Measurements from ENCODE around the gene DCAF11.

- no peak for TF ChIP-seq KLF1 (tag by site-specific recombination; IDR thresholded peaks at IDR 0.05)
- TF ChIP-seq PRDM10 (tag by site-specific recombination; IDR thresholded peaks at IDR 0.05) = no peak
- no peak for TF ChIP-seq TSHZ1 (tag by site-specific recombination; IDR thresholded peaks at IDR 0.05; ENCODE audit: borderline replicate concordance)
- no peak for TF ChIP-seq PBX3 (CRISPR knock-in tag; IDR thresholded peaks at IDR 0.05)
- no peak for TF ChIP-seq CTCF (tag by site-specific recombination; IDR thresholded peaks at IDR 0.05)
- TF ChIP-seq ZBTB26 (tag by site-specific recombination; optimal IDR thresholded peaks at IDR 0.05) = no peak
- no peak for TF ChIP-seq ZNF658 (tag by site-specific recombination; IDR thresholded peaks at IDR 0.05)
- no peak for TF ChIP-seq ZSCAN5A (tag by site-specific recombination; IDR thresholded peaks at IDR 0.05)
- TF ChIP-seq ZBTB17 (tag by site-specific recombination; IDR thresholded peaks at IDR 0.05) = no peak
Measured at GRCh38 chr14:24164518-24164991, 50.0 kb downstream of the DCAF11 start.
